ENCODE data around the gene CDK17.

DNA sequence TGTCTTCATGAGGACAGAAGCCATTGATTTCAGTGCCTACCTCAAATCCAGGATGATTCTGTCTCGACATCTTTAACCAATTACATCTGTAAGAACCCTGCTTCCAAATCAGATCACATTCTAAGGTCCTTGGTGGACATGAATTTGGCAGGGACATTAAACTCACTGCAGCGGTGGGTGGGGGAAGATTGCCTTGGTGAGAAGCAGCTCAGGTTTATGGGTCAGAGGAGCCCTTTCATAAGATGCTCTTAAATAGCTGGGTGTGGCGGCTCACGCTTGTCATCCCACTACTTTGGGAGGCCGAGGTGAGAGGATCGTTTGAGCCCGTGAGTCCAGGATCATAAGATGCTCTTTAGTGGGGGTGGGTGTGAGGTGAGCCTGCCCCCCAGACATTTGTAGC is 163.2 kb downstream of the CDK17 start:
- TF ChIP-seq, protein P1, sequence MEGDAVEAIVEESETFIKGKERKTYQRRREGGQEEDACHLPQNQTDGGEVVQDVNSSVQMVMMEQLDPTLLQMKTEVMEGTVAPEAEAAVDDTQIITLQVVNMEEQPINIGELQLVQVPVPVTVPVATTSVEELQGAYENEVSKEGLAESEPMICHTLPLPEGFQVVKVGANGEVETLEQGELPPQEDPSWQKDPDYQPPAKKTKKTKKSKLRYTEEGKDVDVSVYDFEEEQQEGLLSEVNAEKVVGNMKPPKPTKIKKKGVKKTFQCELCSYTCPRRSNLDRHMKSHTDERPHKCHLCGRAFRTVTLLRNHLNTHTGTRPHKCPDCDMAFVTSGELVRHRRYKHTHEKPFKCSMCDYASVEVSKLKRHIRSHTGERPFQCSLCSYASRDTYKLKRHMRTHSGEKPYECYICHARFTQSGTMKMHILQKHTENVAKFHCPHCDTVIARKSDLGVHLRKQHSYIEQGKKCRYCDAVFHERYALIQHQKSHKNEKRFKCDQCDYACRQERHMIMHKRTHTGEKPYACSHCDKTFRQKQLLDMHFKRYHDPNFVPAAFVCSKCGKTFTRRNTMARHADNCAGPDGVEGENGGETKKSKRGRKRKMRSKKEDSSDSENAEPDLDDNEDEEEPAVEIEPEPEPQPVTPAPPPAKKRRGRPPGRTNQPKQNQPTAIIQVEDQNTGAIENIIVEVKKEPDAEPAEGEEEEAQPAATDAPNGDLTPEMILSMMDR (IDR thresholded peaks at IDR 0.05), result no peak
- TF ChIP-seq POLR2AphosphoS5 (IDR thresholded peaks at IDR 0.05) (no peak), POLR2A (IDR thresholded peaks at IDR 0.05) (no peak)

All from breast epithelium (tissue), 3 donors.